ENCODE data around the gene TEX30. TPM values are rescaled to one million over a fixed set of nuclear protein-coding genes. Genes with fewer than 3 reads are reported as not detected.

TEX30 gene
- total and polyA plus RNA-seq, 2 donors (not counting 3 experiments of a cell fraction or from before 2014, with no cell fraction given): 12.5 to 19.8 TPM

DNA sequence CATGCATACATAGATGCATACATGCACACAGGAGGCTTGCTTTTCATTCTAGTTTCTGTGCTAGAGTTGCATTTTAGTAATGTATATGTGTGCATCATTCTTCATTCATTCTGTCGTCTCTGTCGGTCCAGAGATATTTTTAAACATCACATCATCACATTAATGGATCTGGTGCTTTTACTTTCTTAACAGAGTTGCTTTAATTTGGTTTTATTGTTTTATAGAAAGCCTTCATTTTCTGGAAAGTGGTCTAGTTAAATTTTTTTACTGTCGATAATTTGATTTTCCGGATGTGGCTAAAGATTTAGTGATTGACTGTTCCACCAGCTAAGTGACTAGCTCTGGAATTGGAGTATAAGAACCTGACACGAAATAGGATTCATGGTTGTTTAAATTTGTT lies 42.2 kb upstream of the TEX30 start:
- no peak overlapping the region for H3K4me2 ChIP-seq (ENCODE audit: insufficient read depth, low read length)
- dilution Hi-C loops (cut with MboI; ENCODE audit: extremely low pct_ligation_motif_present, low sequenced_read_pairs): no loop called here
- peaks cover 3% of the 10 kb centered on the region for H4K20me1 ChIP-seq (replicated peaks; ENCODE audit: control insufficient read depth, extremely low read depth, insufficient read depth, low read length)
- no peak overlapping the region for H3K27ac ChIP-seq (ENCODE audit: insufficient read depth, low read depth, low read length)
- H2AFZ ChIP-seq (ENCODE audit: low read depth, low read length): no peak overlapping the region
- TF ChIP-seq POLR2AphosphoS5 (IDR thresholded peaks at IDR 0.05; ENCODE audit: insufficient read depth, low read depth, low read length) (no peak), MYC (IDR thresholded peaks at IDR 0.05; ENCODE audit: low read depth, low read length) (no peak), GATA2 (IDR thresholded peaks at IDR 0.05; ENCODE audit: insufficient read depth, insufficient read length, low read depth, low read length) (no peak), POLR2A (IDR thresholded peaks at IDR 0.05; ENCODE audit: low read depth, low read length) (no peak), EZH2 (IDR thresholded peaks at IDR 0.05; ENCODE audit: borderline replicate concordance, low read depth, low read length, severe bottlenecking) (no peak), FOS (IDR thresholded peaks at IDR 0.05; ENCODE audit: borderline replicate concordance, insufficient read depth, low read length) (no peak), JUN (IDR thresholded peaks at IDR 0.05; ENCODE audit: borderline replicate concordance, insufficient read depth, insufficient read length, low read depth) (no peak)
- TF ChIP-seq, protein P1, sequence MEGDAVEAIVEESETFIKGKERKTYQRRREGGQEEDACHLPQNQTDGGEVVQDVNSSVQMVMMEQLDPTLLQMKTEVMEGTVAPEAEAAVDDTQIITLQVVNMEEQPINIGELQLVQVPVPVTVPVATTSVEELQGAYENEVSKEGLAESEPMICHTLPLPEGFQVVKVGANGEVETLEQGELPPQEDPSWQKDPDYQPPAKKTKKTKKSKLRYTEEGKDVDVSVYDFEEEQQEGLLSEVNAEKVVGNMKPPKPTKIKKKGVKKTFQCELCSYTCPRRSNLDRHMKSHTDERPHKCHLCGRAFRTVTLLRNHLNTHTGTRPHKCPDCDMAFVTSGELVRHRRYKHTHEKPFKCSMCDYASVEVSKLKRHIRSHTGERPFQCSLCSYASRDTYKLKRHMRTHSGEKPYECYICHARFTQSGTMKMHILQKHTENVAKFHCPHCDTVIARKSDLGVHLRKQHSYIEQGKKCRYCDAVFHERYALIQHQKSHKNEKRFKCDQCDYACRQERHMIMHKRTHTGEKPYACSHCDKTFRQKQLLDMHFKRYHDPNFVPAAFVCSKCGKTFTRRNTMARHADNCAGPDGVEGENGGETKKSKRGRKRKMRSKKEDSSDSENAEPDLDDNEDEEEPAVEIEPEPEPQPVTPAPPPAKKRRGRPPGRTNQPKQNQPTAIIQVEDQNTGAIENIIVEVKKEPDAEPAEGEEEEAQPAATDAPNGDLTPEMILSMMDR (IDR thresholded peaks at IDR 0.05; ENCODE audit: extremely low read depth in 1 of 2, insufficient read depth in 1 of 2, low read depth in 1 of 2, low read length in 2 of 2): no peak
- TF ChIP-seq, protein P2, sequence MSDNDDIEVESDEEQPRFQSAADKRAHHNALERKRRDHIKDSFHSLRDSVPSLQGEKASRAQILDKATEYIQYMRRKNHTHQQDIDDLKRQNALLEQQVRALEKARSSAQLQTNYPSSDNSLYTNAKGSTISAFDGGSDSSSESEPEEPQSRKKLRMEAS (IDR thresholded peaks at IDR 0.05; ENCODE audit: insufficient read depth, insufficient read length): no peak
- DNase-seq (ENCODE audit: low read depth, low spot score) (no peak), FAIRE-seq (no peak)
- no peaks in the 10 kb centered on the region for H3K9me1 ChIP-seq (replicated peaks; ENCODE audit: control insufficient read depth, extremely low read depth, insufficient read depth, low read length)
- H3K4me3 ChIP-seq (replicated peaks in 1 of 3; ENCODE audit: insufficient read depth in 1 of 3, low read depth in 1 of 3, low read length in 3 of 3): no peak overlapping the region
- no peaks in the 10 kb centered on the region for H3K9me3 ChIP-seq (replicated peaks; ENCODE audit: control insufficient read depth, insufficient read depth, low read length)
- intact Hi-C loops (cut with micrococcal nuclease): no loop called here
- ChIA-PET CTCF (interaction anchor here (1.7 kb wide), 1 partner anchor 15 kb away, joined by 3 read pairs; no protein-coding TSS in a partner anchor), POLR2A (no interaction called here)
- no TSS peak for BruUV-seq (replicated peaks)
- H3K79me2 ChIP-seq (ENCODE audit: control insufficient read depth, insufficient read depth, low read length): peaks cover 20% of the 10 kb centered on the region
- H3K9ac ChIP-seq (replicated peaks; ENCODE audit: extremely low read depth, insufficient read depth, low read length): no peak overlapping the region
- H3K27me3 ChIP-seq (ENCODE audit: control insufficient read depth in 2 of 2, insufficient read depth in 2 of 2, low read length in 2 of 2): no peaks in the 10 kb centered on the region
- H3K4me1 ChIP-seq (ENCODE audit: control insufficient read depth, extremely low read depth, insufficient read depth, low read length): peaks cover 2% of the 10 kb centered on the region
- H3K36me3 ChIP-seq (ENCODE audit: control insufficient read depth in 2 of 2, extremely low read depth in 1 of 2, insufficient read depth in 2 of 2, low read length in 2 of 2): peaks cover 0 to 2% of the 10 kb centered on the region in 2 experiments

All from endothelial cell of umbilical vein (primary cell).